ENCODE data around the gene SPI1.

The SPI1 gene

GRCh38 chr11:47349521-47350095 lies 28.7 kb downstream of the SPI1 start:
- H3K27ac Mint-ChIP-seq, result no peak overlapping the region
- no peaks in the 10 kb centered on the region for H3K4me1 Mint-ChIP-seq (ENCODE audit: low read depth)
- no peak overlapping the region for H3K4me3 Mint-ChIP-seq
- no peaks in the 10 kb centered on the region for H3K9me3 Mint-ChIP-seq
- H3K27me3 Mint-ChIP-seq (ENCODE audit: low read depth), result no peaks in the 10 kb centered on the region
- H3K36me3 Mint-ChIP-seq (ENCODE audit: low read depth), result no peaks in the 10 kb centered on the region

GRCh38 chr11:47348859-47349258 lies 29.5 kb downstream of the SPI1 start:
- Mint-ChIP-seq H3K9me3 (no peaks in the 10 kb centered on the region), H3K36me3 (ENCODE audit: low read depth) (no peaks in the 10 kb centered on the region), H3K4me3 (no peak overlapping the region), H3K27me3 (ENCODE audit: low read depth) (no peaks in the 10 kb centered on the region), H3K4me1 (ENCODE audit: low read depth) (no peaks in the 10 kb centered on the region), H3K27ac (no peak overlapping the region)

- Mint-ChIP-seq H3K27ac (no peak overlapping the region), H3K27me3 (ENCODE audit: low read depth) (no peaks in the 10 kb centered on the region), H3K9me3 (no peaks in the 10 kb centered on the region), H3K4me1 (ENCODE audit: low read depth) (no peaks in the 10 kb centered on the region), H3K4me3 (no peak overlapping the region), H3K36me3 (ENCODE audit: low read depth) (no peaks in the 10 kb centered on the region)
Observed at GRCh38 chr11:47348131-47348802, 30.1 kb downstream of the SPI1 start.

GRCh38 chr11:47347137-47347536 lies 31.2 kb downstream of the SPI1 start:
- Mint-ChIP-seq H3K4me3 (no peak overlapping the region), H3K36me3 (ENCODE audit: low read depth) (no peaks in the 10 kb centered on the region), H3K27ac (no peak overlapping the region), H3K9me3 (no peaks in the 10 kb centered on the region), H3K4me1 (ENCODE audit: low read depth) (no peaks in the 10 kb centered on the region), H3K27me3 (ENCODE audit: low read depth) (no peaks in the 10 kb centered on the region)

- Mint-ChIP-seq H3K27ac (no peak overlapping the region), H3K36me3 (ENCODE audit: low read depth) (no peaks in the 10 kb centered on the region), H3K4me1 (ENCODE audit: low read depth) (no peaks in the 10 kb centered on the region), H3K9me3 (no peaks in the 10 kb centered on the region), H3K4me3 (no peak overlapping the region), H3K27me3 (ENCODE audit: low read depth) (no peaks in the 10 kb centered on the region)
Observed at GRCh38 chr11:47345890-47346563, 32.3 kb downstream of the SPI1 start.

GRCh38 chr11:47342854-47343253 lies 35.5 kb downstream of the SPI1 start:
- no peak overlapping the region for H3K4me3 Mint-ChIP-seq
- H3K27ac Mint-ChIP-seq, result no peak overlapping the region
- H3K36me3 Mint-ChIP-seq (ENCODE audit: low read depth), result no peaks in the 10 kb centered on the region
- H3K9me3 Mint-ChIP-seq, result no peaks in the 10 kb centered on the region
- no peaks in the 10 kb centered on the region for H3K27me3 Mint-ChIP-seq (ENCODE audit: low read depth)
- H3K4me1 Mint-ChIP-seq (ENCODE audit: low read depth), result no peaks in the 10 kb centered on the region

- no peak overlapping the region for H3K4me3 Mint-ChIP-seq
- no peak overlapping the region for H3K27ac Mint-ChIP-seq
- H3K9me3 Mint-ChIP-seq, result no peaks in the 10 kb centered on the region
- H3K4me1 Mint-ChIP-seq (ENCODE audit: low read depth), result no peaks in the 10 kb centered on the region
- H3K27me3 Mint-ChIP-seq (ENCODE audit: low read depth), result no peaks in the 10 kb centered on the region
- H3K36me3 Mint-ChIP-seq (ENCODE audit: low read depth), result no peaks in the 10 kb centered on the region
Observed at GRCh38 chr11:47342036-47342803, 36.1 kb downstream of the SPI1 start.

- no peak overlapping the region for H3K27ac Mint-ChIP-seq
Observed at GRCh38 chr11:47340980-47341775, 37.2 kb downstream of the SPI1 start.

GRCh38 chr11:47340010-47340409 lies 38.3 kb downstream of the SPI1 start:
- H3K27me3 Mint-ChIP-seq (ENCODE audit: low read depth), result no peaks in the 10 kb centered on the region
- H3K4me3 Mint-ChIP-seq, result no peak overlapping the region
- no peaks in the 10 kb centered on the region for H3K9me3 Mint-ChIP-seq
- no peaks in the 10 kb centered on the region for H3K4me1 Mint-ChIP-seq (ENCODE audit: low read depth)
- no peak overlapping the region for H3K27ac Mint-ChIP-seq
- H3K36me3 Mint-ChIP-seq (ENCODE audit: low read depth), result no peaks in the 10 kb centered on the region

More at GRCh38 chr11:47340980-47341775, 37.2 kb downstream of the SPI1 start:
- H3K4me1 Mint-ChIP-seq (ENCODE audit: low read depth), result no peaks in the 10 kb centered on the region
- no peaks in the 10 kb centered on the region for H3K27me3 Mint-ChIP-seq (ENCODE audit: low read depth)
- H3K36me3 Mint-ChIP-seq (ENCODE audit: low read depth), result no peaks in the 10 kb centered on the region
- H3K9me3 Mint-ChIP-seq, result no peaks in the 10 kb centered on the region
- no peak overlapping the region for H3K4me3 Mint-ChIP-seq

- Mint-ChIP-seq H3K36me3 (ENCODE audit: low read depth) (no peaks in the 10 kb centered on the region), H3K27me3 (ENCODE audit: low read depth) (no peaks in the 10 kb centered on the region), H3K9me3 (no peaks in the 10 kb centered on the region), H3K4me3 (no peak overlapping the region), H3K27ac (no peak overlapping the region), H3K4me1 (ENCODE audit: low read depth) (no peaks in the 10 kb centered on the region)
Observed at GRCh38 chr11:47338396-47339241, 39.7 kb downstream of the SPI1 start.

GRCh38 chr11:47337229-47337924 lies 41.0 kb downstream of the SPI1 start:
- no peaks in the 10 kb centered on the region for H3K27me3 Mint-ChIP-seq (ENCODE audit: low read depth)
- no peaks in the 10 kb centered on the region for H3K36me3 Mint-ChIP-seq (ENCODE audit: low read depth)
- H3K27ac Mint-ChIP-seq, result no peak overlapping the region
- no peaks in the 10 kb centered on the region for H3K4me1 Mint-ChIP-seq (ENCODE audit: low read depth)
- H3K9me3 Mint-ChIP-seq, result no peaks in the 10 kb centered on the region
- H3K4me3 Mint-ChIP-seq, result no peak overlapping the region

GRCh38 chr11:47336595-47336994 lies 41.8 kb downstream of the SPI1 start:
- no peaks in the 10 kb centered on the region for H3K4me1 Mint-ChIP-seq (ENCODE audit: low read depth)
- H3K4me3 Mint-ChIP-seq, result no peak overlapping the region

GRCh38 chr11:47335733-47336132 lies 42.6 kb downstream of the SPI1 start:
- Mint-ChIP-seq H3K36me3 (ENCODE audit: low read depth) (no peaks in the 10 kb centered on the region), H3K4me3 (no peak overlapping the region), H3K4me1 (ENCODE audit: low read depth) (no peaks in the 10 kb centered on the region), H3K27me3 (ENCODE audit: low read depth) (no peaks in the 10 kb centered on the region), H3K27ac (no peak overlapping the region), H3K9me3 (no peaks in the 10 kb centered on the region)

More at GRCh38 chr11:47336595-47336994, 41.8 kb downstream of the SPI1 start:
- Mint-ChIP-seq H3K27ac (no peak overlapping the region), H3K27me3 (ENCODE audit: low read depth) (no peaks in the 10 kb centered on the region), H3K9me3 (no peaks in the 10 kb centered on the region), H3K36me3 (ENCODE audit: low read depth) (no peaks in the 10 kb centered on the region)
